Esophagus squamous epithelium (tissue), 4 donors: Measurements from ENCODE around the gene ST7.

Experiments used
- POLR2A ChIP-seq, 4 donors: fragments of 450-650 bp; IDR thresholded peaks; one replicate each; pipeline ENCODE4 v1.6.1; 2017; ENCODE audit warnings: antibody characterized with exemption in 4 of 4, mild to moderate bottlenecking in 4 of 4, moderate library complexity in 3 of 4
- TF ChIP-seq, protein P1 (sequence below), 6 experiments: fragments of 450-650 bp in 4 of 6; fragments of 200-600 bp in 2 of 6; sonication (generic) in 2 of 6; IDR thresholded peaks; one replicate each; pipeline ENCODE4 v1.5.1; 2016 to 2019; ENCODE audit warnings: antibody characterized with exemption in 6 of 6, mild to moderate bottlenecking in 4 of 6, moderate library complexity in 4 of 6

DNA sequence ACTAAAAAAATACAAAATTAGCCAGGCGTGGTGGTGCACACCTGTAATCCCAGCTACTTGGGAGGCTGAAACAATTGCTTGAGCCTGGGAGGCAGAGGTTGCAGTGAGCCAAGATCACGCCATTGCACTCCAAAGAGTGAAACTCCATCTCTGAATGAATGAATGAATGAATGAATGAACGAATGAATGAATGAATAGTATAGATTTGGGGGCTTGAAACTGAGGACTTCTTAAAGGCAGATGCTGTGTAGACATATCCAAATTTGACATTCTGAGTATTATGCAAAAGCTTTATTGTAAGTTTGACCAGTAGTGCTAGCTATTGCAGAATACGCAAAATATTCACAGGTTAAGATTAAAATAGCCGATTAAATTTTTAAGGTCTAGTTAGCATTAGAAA lies 30.8 kb upstream of the ST7 start:
- TF ChIP-seq, protein P1, sequence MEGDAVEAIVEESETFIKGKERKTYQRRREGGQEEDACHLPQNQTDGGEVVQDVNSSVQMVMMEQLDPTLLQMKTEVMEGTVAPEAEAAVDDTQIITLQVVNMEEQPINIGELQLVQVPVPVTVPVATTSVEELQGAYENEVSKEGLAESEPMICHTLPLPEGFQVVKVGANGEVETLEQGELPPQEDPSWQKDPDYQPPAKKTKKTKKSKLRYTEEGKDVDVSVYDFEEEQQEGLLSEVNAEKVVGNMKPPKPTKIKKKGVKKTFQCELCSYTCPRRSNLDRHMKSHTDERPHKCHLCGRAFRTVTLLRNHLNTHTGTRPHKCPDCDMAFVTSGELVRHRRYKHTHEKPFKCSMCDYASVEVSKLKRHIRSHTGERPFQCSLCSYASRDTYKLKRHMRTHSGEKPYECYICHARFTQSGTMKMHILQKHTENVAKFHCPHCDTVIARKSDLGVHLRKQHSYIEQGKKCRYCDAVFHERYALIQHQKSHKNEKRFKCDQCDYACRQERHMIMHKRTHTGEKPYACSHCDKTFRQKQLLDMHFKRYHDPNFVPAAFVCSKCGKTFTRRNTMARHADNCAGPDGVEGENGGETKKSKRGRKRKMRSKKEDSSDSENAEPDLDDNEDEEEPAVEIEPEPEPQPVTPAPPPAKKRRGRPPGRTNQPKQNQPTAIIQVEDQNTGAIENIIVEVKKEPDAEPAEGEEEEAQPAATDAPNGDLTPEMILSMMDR (IDR thresholded peaks at IDR 0.05): no peak
- TF ChIP-seq POLR2A (IDR thresholded peaks at IDR 0.05): no peak
